Measurements from ENCODE around the gene UCMA. TPM values are rescaled to one million over a fixed set of nuclear protein-coding genes. Genes with fewer than 3 reads are reported as not detected.
A peak's percentile ranks its signal among the peaks of the same experiment; 100 is the strongest.

The UCMA gene
- total and polyA plus RNA-seq, 9 of the 15 experiments (the other 6 are each of a cell fraction or from before 2014, with no cell fraction given): not detected

DNA sequence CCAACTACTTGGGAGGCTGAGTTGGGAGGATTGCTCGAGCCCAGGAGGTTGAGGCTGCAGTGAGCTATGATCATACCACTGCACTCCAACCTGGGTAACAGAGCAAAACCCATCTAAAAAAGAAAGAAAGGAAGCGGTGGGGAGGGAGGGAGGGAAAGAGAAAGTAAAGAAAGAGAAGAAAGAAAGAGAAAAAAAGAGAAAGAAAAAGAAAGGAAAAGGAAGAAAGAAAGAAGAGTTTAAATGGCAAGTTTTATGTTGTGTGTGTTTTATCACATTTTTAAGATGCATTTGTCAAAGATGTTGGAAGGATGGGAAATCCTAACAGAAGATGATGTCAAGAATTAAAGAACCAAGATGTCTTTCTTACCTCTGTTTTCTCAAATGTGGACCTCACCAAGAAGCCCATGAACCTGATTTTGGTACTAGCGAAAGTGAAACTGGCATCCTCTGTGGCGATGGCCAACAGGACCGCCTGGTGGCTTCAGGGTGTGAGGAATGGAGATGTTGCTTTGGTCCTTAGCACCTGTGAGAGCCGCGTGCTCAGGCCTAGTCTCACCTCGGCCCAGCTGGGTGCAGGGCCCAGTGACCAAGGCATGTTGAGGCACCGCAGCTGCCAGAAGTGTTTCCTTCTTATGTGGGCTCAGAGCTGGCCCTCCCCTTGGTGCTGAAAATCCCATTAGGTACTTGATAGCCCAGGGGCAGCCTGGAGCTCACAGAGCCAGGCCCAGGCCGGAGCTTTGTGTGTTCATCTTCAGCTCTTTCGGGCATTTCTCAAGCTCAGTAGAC, 9.8 kb downstream of the UCMA start:
- H3K36me3 ChIP-seq (ENCODE audit: control insufficient read depth, insufficient read depth, low read length): no peaks in the 10 kb centered on the region
- TF ChIP-seq KDM5B (IDR thresholded peaks at IDR 0.05; ENCODE audit: insufficient replicate concordance, low read depth, low read length) (no peak), REST (IDR thresholded peaks at IDR 0.05; ENCODE audit: borderline replicate concordance) (peak; percentile 51), REST (CRISPR knock-in tag; IDR thresholded peaks at IDR 0.05; ENCODE audit: low read depth) (no peak), RBM15 (IDR thresholded peaks at IDR 0.05; ENCODE audit: insufficient read depth, low read length) (no peak)
- TF ChIP-seq, protein P1, sequence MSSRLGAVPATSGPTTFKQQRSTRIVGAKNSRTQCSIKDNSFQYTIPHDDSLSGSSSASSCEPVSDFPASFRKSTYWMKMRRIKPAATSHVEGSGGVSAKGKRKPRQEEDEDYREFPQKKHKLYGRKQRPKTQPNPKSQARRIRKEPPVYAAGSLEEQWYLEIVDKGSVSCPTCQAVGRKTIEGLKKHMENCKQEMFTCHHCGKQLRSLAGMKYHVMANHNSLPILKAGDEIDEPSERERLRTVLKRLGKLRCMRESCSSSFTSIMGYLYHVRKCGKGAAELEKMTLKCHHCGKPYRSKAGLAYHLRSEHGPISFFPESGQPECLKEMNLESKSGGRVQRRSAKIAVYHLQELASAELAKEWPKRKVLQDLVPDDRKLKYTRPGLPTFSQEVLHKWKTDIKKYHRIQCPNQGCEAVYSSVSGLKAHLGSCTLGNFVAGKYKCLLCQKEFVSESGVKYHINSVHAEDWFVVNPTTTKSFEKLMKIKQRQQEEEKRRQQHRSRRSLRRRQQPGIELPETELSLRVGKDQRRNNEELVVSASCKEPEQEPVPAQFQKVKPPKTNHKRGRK (tag; IDR thresholded peaks at IDR 0.05): 0 out of 2 replicates have a peak, but pooled peaks have one; percentile 31
- no peaks in the 10 kb centered on the region for H3K9me1 ChIP-seq (ENCODE audit: control insufficient read depth, insufficient read depth, low read length)
- no peaks in the 10 kb centered on the region; the same call in 1 of the 2 replicates for H4K20me1 ChIP-seq (replicated peaks; ENCODE audit: control insufficient read depth, insufficient read depth, low read length)
- no peak for DNase-seq (ENCODE audit: extremely low read depth in 1 of 4, low spot score in 3 of 4)
- H3K9me3 ChIP-seq (replicated peaks; ENCODE audit: control insufficient read depth, insufficient read depth, low read depth, low read length): no peaks in the 10 kb centered on the region
- no peaks in the 10 kb centered on the region for H3K79me2 ChIP-seq (ENCODE audit: control insufficient read depth, insufficient read depth, low read length)
- H3K27ac ChIP-seq (ENCODE audit: extremely low read depth, low read depth, low read length): no peak overlapping the region
- BruUV-seq (replicated peaks): no TSS peak
- H2AFZ ChIP-seq (ENCODE audit: low read depth, low read length): no peak overlapping the region
- peaks cover 0 to 4% of the 10 kb centered on the region in 2 experiments; a peak in 1 of 5 replicates for H3K27me3 ChIP-seq (ENCODE audit: control insufficient read depth in 2 of 2, insufficient read depth in 2 of 2, low read length in 2 of 2)
- in situ Hi-C loops (cut with MboI): loop anchor here (5.0 kb wide), 1 partner anchor 78 kb away; the partner anchor contains the start of gene PHYH
- no peak overlapping the region for H3K4me2 ChIP-seq (ENCODE audit: insufficient read depth, low read length)
- FAIRE-seq: no peak
- ChIA-PET POLR2A (interaction anchor here (0.9 to 1.0 kb wide), 2 partner anchors 14 to 119 kb away, joined by 3 to 4 read pairs; no protein-coding TSS in a partner anchor), CTCF (ENCODE audit: low intra/inter-chr PET ratio) (no interaction called here)
- no peak overlapping the region for H3K4me3 ChIP-seq
- H3K4me1 ChIP-seq (replicated peaks in 1 of 2; ENCODE audit: control insufficient read depth in 2 of 2, insufficient read depth in 2 of 2, low read length in 2 of 2): no peaks in the 10 kb centered on the region; a peak in 2 of 5 replicates
- 35% methylated on average over 11 of the region's 11 CpGs for WGBS (ENCODE audit: insufficient coverage, low coverage, missing lambda C conversion rate)
- no peak overlapping the region for H3K9ac ChIP-seq (ENCODE audit: insufficient read depth in 1 of 2, low read depth in 2 of 2, low read length in 2 of 2)
- ATAC-seq: no peak
- intact Hi-C loops (cut with micrococcal nuclease): loop anchor here (10.0 kb wide), 1 partner anchor 50 kb away; no protein-coding TSS in a partner anchor

Data from K562 (cell line).